ENCODE data around the gene DHX38. TPM values are rescaled to one million over a fixed set of nuclear protein-coding genes. Genes with fewer than 3 reads are reported as not detected.

The DHX38 gene
- total RNA-seq, 4 donors from 2014 or later = 74.1 to 111 (median 81.0) TPM

GRCh38 chr16:72138064-72138572, 44.5 kb downstream of the DHX38 start:
- no peak overlapping the region for H3K27ac ChIP-seq
- no peak overlapping the region for H3K4me3 ChIP-seq
- H3K27me3 ChIP-seq = no peaks in the 10 kb centered on the region
- TF ChIP-seq POLR2A (IDR thresholded peaks at IDR 0.05) (no peak), EP300 (IDR thresholded peaks at IDR 0.05) (no peak)
- H3K36me3 ChIP-seq = no peaks in the 10 kb centered on the region
- no peak for DNase-seq (ENCODE audit: low spot score in 2 of 2)
- H3K9me3 ChIP-seq = no peaks in the 10 kb centered on the region
- no peaks in the 10 kb centered on the region for H3K4me1 ChIP-seq
- 88 to 91% methylated on average over 4 of the region's 4 CpGs for WGBS, 2 donors

GRCh38 chr16:72139908-72140307, 46.3 kb downstream of the DHX38 start:
- Histone ChIP-seq H3K27me3 (no peaks in the 10 kb centered on the region), H3K9me3 (no peaks in the 10 kb centered on the region), H3K4me3 (no peak overlapping the region), H3K36me3 (no peaks in the 10 kb centered on the region), H3K27ac (no peak overlapping the region), H3K4me1 (no peaks in the 10 kb centered on the region)
- no peak for DNase-seq (ENCODE audit: low spot score in 2 of 2)
- TF ChIP-seq, protein P1, sequence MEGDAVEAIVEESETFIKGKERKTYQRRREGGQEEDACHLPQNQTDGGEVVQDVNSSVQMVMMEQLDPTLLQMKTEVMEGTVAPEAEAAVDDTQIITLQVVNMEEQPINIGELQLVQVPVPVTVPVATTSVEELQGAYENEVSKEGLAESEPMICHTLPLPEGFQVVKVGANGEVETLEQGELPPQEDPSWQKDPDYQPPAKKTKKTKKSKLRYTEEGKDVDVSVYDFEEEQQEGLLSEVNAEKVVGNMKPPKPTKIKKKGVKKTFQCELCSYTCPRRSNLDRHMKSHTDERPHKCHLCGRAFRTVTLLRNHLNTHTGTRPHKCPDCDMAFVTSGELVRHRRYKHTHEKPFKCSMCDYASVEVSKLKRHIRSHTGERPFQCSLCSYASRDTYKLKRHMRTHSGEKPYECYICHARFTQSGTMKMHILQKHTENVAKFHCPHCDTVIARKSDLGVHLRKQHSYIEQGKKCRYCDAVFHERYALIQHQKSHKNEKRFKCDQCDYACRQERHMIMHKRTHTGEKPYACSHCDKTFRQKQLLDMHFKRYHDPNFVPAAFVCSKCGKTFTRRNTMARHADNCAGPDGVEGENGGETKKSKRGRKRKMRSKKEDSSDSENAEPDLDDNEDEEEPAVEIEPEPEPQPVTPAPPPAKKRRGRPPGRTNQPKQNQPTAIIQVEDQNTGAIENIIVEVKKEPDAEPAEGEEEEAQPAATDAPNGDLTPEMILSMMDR (IDR thresholded peaks at IDR 0.05) = no peak
- TF ChIP-seq POLR2A (IDR thresholded peaks at IDR 0.05) (no peak), EP300 (IDR thresholded peaks at IDR 0.05) (no peak)
- 94 to 98% methylated on average over 2 of the region's 2 CpGs for WGBS, 2 donors

- WGBS, 2 donors = 58 to 74% methylated on average over 1 of the region's 1 CpG
- Histone ChIP-seq H3K4me3 (no peak overlapping the region), H3K9me3 (peaks cover 0 to 7% (median 0%) of the 10 kb centered on the region in 4 donors), H3K4me1 (no peaks in the 10 kb centered on the region), H3K27ac (no peak overlapping the region), H3K27me3 (no peaks in the 10 kb centered on the region), H3K36me3 (no peaks in the 10 kb centered on the region)
- TF ChIP-seq, protein P1 (IDR thresholded peaks at IDR 0.05) = no peak
- TF ChIP-seq EP300 (IDR thresholded peaks at IDR 0.05) (no peak), POLR2A (IDR thresholded peaks at IDR 0.05) (no peak)
- DNase-seq (ENCODE audit: low spot score in 2 of 2) = no peak
These were observed 48.8 kb downstream of the DHX38 start for GRCh38 chr16:72142476-72142875.

DNA sequence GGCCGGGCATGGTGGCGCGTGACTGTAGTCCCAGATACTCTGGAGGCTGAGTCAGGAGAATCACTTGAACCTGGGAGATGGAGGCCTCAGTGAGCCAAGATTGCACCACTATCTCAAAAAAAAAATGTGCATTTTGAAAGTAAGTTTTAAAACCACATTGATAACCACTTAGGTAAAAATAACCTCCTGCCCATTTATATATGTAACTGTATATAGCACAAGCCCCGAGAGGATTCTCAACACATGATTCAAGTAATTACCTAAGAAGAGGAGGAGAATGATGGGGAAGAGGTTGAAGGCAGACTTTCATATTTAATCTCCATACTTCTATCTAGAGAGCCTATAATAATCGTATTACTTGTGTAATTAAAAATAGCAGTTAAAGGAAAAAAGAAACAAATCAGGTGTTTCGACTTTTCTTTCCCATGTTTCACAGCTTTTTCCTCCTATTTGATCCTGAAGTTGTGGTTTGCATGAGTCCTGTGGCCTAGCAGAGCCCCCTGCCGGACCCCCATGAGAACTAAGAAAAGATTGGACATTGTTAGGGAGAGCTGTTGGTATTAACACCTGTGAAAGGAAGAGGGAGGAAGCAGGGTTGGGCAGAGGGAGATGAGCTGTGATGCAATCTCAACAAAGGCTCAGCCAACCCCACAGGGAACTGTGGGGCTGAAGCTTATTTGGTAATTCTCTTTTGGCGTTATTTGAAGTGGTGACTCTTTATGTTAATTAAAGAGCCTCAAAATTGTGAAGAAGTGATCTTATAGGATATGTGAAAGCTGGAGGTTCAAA, 56.2 kb downstream of the DHX38 start:
- no peaks in the 10 kb centered on the region for H3K4me1 ChIP-seq
- H3K4me3 ChIP-seq = no peak overlapping the region
- DNase-seq (ENCODE audit: low spot score in 2 of 2) = no peak
- WGBS, 2 donors = 81 to 82% methylated on average over 8 of the region's 8 CpGs
- H3K27me3 ChIP-seq = no peaks in the 10 kb centered on the region
- H3K9me3 ChIP-seq = peaks cover 0 to 9% (median 0%) of the 10 kb centered on the region in 4 donors
- TF ChIP-seq POLR2A (IDR thresholded peaks at IDR 0.05) = no peak
- TF ChIP-seq, protein P1 (IDR thresholded peaks at IDR 0.05) = no peak
- no peak for TF ChIP-seq EP300 (IDR thresholded peaks at IDR 0.05)
- no peaks in the 10 kb centered on the region for H3K36me3 ChIP-seq
- H3K27ac ChIP-seq = no peak overlapping the region

GRCh38 chr16:72159386-72159785, 65.7 kb downstream of the DHX38 start:
- H3K4me3 ChIP-seq = no peak overlapping the region
- no peaks in the 10 kb centered on the region for H3K27me3 ChIP-seq
- H3K27ac ChIP-seq = no peak overlapping the region
- TF ChIP-seq EP300 (IDR thresholded peaks at IDR 0.05) (no peak), POLR2A (IDR thresholded peaks at IDR 0.05) (no peak)
- TF ChIP-seq, protein P1 (IDR thresholded peaks at IDR 0.05) = no peak
- 55 to 60% methylated on average over 2 of the region's 2 CpGs for WGBS, 2 donors
- H3K9me3 ChIP-seq = no peaks in the 10 kb centered on the region
- H3K36me3 ChIP-seq = no peaks in the 10 kb centered on the region
- no peak for DNase-seq (ENCODE audit: low spot score in 2 of 2)
- no peaks in the 10 kb centered on the region for H3K4me1 ChIP-seq
